GM12873 (cell line): Measurements from ENCODE around the gene ARHGAP1.

Source experiments
- CTCF ChIP-seq: IDR thresholded peaks from 2 replicates; pipeline ENCODE4 v1.5.1; 2012; ENCODE audit warnings: low read depth, mild to moderate bottlenecking, moderate library complexity, low read length, control low read depth; ENCODE audit not compliant: insufficient read depth; ENCODE audit errors: missing control alignments

ARHGAP1 gene

GRCh38 chr11:46675949-46676348 lies 24.5 kb downstream of the ARHGAP1 start:
- no peak for TF ChIP-seq CTCF

- TF ChIP-seq CTCF, result no peak
Observed at GRCh38 chr11:46675288-46675851, 25.0 kb downstream of the ARHGAP1 start.

GRCh38 chr11:46674463-46675287 lies 25.7 kb downstream of the ARHGAP1 start:
- TF ChIP-seq CTCF, result no peak

- no peak for TF ChIP-seq CTCF
Observed at GRCh38 chr11:46673713-46674462, 26.5 kb downstream of the ARHGAP1 start.

- no peak for TF ChIP-seq CTCF
Observed at GRCh38 chr11:46672381-46672839, 28.0 kb downstream of the ARHGAP1 start.

- TF ChIP-seq CTCF, result no peak
Observed at GRCh38 chr11:46671958-46672315, 28.5 kb downstream of the ARHGAP1 start.

- peak; percentile 45 for TF ChIP-seq CTCF
Observed at GRCh38 chr11:46669711-46670139, 30.7 kb downstream of the ARHGAP1 start.
